Activated naive CD4-positive, alpha-beta T cell treated with anti-CD3 and anti-CD28 coated beads, Interleukin-2, amount 50 U/mL, for 72 hours (primary cell): ENCODE measurements around the gene PTGER1. TPM values are rescaled to one million over a fixed set of nuclear protein-coding genes. Genes with fewer than 3 reads are reported as not detected.
A peak's percentile ranks its signal among the peaks of the same experiment; 100 is the strongest.

Experiments used
- ATAC-seq, 2 donors: fragments of 150-1000 bp; cut with Tn5 transposase; 2 replicates each; pipeline ENCODE4 v1.10.0; 2021; ENCODE audit warnings: mild to moderate bottlenecking in 2 of 2, moderate library complexity in 2 of 2
- DNase-seq, 2 donors: peaks; one replicate each; pipeline ENCODE4 v3.0.0; 2021 to 2022; ENCODE audit warnings: low spot score in 2 of 2
- H3K27ac Mint-ChIP-seq, 2 donors: one replicate each; pipeline ENCODE4 v1.8.0; 2022; ENCODE audit warnings: mild to moderate bottlenecking in 2 of 2, mixed read lengths in 2 of 2
- H3K36me3 Mint-ChIP-seq, 2 donors: one replicate each; pipeline ENCODE4 v1.8.0; 2022; ENCODE audit warnings: mixed read lengths in 2 of 2
- H3K9me3 Mint-ChIP-seq, 2 donors: one replicate each; pipeline ENCODE4 v1.8.0; 2022; ENCODE audit warnings: mixed read lengths in 2 of 2
- total RNA-seq, 2 donors: library from RNA; stranded (reverse); gene quantifications; one replicate each; pipeline ENCODE4 v1.2.3, GENCODE V29; 2022

Gene PTGER1
- total RNA-seq, 2 donors from 2014 or later = 0.20 to 0.97 TPM

GRCh38 chr19:14440049-14440448 is 35.1 kb downstream of the PTGER1 start:
- H3K27ac Mint-ChIP-seq = peak overlapping the region; percentile 93 to 97
- DNase-seq (peak; percentile 78 to 79), ATAC-seq (peak; percentile 95 to 98)
- H3K36me3 Mint-ChIP-seq = peaks cover 18 to 21% of the 10 kb centered on the region in 2 donors
- no peaks in the 10 kb centered on the region for H3K9me3 Mint-ChIP-seq

DNA sequence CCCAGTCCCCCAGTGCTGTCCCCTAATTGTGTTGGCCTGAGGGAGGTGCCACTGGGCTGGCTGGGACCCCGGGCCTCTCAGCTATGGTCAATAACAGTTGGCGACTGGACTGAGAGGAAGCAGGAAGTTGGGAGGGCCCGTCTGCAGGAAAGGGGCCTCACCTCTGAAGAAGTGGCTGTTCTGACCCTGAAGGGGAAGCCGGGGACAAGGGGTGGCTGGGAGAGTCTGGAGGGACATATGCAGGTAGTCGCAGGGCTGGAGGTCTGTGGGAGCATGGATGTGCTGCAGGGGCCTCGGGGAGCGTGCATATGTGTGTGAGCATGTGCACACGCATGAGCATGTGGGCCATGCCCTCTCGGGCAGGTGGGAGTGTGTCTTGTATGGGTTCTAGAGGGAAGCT is 36.1 kb downstream of the PTGER1 start:
- Mint-ChIP-seq H3K27ac (peak overlapping the region in 1 of 2 donors; percentile 93), H3K9me3 (no peaks in the 10 kb centered on the region), H3K36me3 (peaks cover 12 to 18% of the 10 kb centered on the region in 2 donors)
- DNase-seq = no peak
- ATAC-seq = no peak

- H3K27ac Mint-ChIP-seq = peak overlapping the region; percentile 39 to 44
- H3K9me3 Mint-ChIP-seq = no peaks in the 10 kb centered on the region
- ATAC-seq = no peak
Observed at GRCh38 chr19:14437578-14438140, 37.5 kb downstream of the PTGER1 start.

DNA sequence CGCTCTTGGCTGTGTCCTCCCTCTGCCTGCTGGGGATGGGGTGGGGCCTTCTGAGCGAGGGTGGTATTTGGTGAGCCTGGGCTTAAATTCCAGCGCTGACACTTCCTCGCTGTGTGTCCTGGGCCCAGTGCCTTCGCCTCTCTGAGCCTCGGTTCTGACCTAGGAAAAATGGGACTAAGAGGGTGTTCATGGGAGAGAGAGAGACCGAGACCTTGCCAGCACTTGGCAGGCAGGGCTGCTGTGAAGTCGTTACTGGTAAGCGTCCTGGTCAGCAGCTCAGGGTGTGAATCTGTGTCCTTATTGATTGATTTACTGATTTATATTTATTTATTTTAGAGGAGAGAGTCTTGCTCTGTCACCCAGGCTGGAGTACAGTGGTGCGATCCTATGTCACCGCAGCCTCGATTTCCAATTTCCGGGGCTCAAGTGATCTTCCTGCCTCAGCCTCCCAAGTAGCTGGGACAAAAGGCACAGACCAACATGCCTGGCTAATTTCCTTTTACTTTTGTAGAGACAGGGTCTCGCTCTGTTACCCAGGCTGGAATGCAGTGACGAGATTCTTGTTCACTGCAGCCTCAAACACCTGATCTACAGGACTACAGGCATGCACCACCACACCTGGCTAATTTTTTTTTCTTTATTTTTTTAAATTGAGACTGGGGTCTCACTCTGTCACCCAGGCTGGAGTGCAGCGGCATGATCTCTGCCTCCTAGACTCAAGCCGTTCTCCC is 39.7 kb downstream of the PTGER1 start:
- peak overlapping the region; percentile 26 to 82 for H3K27ac Mint-ChIP-seq

More at GRCh38 chr19:14437578-14438140, 37.5 kb downstream of the PTGER1 start:
- no peak for DNase-seq
- peaks cover 6 to 8% of the 10 kb centered on the region in 2 donors for H3K36me3 Mint-ChIP-seq

DNA sequence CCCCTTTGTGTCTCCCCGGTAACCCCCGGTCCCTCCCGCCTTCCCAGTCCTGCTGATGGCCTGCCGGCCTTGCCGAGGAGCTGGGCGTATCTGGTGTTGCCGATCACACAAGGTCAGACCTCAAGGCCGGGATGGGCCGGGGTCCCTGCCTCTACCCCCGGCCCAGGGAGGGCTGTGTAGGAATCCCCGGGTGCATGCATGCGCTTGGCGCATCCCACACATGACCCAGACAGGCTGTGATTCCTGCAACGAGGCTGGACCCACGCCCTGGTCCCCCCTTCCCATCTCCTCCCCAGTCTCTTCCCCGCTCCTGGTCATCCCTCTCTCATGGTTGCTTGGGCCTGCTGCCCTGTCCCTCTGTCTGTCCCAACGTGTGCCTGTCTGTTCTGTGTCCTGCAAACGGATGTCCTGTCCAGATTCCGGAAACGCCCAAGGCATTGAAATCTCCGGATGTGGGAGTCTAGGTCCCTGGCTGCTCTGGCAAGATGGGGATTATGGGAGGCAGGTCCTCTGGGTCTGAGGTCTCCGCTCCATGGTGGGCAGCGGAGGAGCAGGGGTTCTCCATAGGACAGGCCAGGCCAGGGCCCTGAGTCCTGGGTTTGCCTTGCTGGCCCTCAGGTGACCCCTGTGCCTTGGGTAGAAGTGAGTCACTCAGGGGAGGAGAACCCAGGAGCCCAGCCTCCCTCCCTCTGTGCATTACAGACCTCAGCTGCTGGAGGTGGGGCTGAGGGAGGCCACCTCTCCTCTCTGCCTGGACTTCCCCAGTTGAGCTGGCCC is 40.4 kb downstream of the PTGER1 start:
- DNase-seq (peak in 1 of 2 donors; percentile 72), ATAC-seq (peak; percentile 47 to 86)

More for the DNA sequence above, 39.7 kb downstream of the PTGER1 start:
- ATAC-seq (no peak), DNase-seq (no peak)
- Mint-ChIP-seq H3K36me3 (peaks cover 5% of the 10 kb centered on the region in 2 donors), H3K9me3 (no peaks in the 10 kb centered on the region)

DNA sequence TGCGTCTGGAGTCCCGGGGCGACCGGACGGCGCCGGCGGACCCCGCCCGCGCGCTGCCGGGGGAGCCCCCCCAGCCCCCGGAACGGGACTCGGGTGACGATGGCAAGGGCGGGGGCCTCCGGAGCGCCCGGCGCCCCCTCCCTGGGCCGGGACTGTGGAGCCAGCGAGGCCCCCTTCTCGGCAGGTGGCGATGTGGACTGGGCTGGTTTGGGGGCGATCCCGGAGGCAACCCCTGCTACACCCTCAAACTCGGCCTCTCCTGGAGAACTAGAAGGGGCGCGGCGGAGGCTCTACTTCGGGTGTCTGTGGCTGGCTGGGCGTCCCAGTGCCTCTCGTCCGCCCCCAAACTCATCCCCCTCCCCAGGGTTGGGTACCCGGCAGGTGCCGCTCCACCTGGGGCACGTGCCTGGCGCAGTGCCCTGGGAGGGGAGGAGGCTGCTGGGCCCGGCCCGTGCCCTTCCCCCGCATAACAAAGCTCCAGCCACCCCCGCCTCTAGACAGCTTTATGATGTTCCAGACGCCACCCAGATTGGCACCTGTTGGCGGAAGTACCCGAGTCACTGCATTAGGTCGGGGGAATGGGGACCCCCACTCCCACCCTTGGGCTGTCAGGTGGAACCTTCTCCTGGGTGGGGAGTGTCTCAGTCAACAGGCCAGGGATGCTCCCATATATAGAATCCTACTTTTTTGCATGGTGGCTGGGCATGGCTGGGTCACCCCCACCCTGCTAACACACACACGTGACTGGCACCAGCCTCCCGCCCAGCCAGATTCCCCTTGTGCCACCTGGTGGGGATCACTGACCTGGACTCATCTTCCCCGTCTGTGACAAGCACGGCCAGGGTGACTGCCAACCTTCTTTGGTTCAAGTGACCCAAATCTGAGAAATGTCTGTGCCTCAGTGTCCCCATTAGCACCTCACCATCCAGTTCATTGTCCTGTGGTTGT is 41.3 kb downstream of the PTGER1 start:
- Mint-ChIP-seq H3K9me3 (no peaks in the 10 kb centered on the region), H3K36me3 (no peaks in the 10 kb centered on the region), H3K27ac (peak overlapping the region; percentile 82 to 91)
- peak; percentile 34 to 35 for ATAC-seq
- peak in 1 of 2 donors; percentile 32 for DNase-seq

More for the DNA sequence above, 40.4 kb downstream of the PTGER1 start:
- no peaks in the 10 kb centered on the region for H3K9me3 Mint-ChIP-seq
- H3K27ac Mint-ChIP-seq = peak overlapping the region; percentile 82 to 91
- no peaks in the 10 kb centered on the region for H3K36me3 Mint-ChIP-seq

GRCh38 chr19:14432791-14433553 is 42.2 kb downstream of the PTGER1 start, which contains the start of gene PKN1:
PKN1 (plus strand) TSS chr19:14433306; CDS start chr19:14433522, 216 bp downstream.
- peak in 1 of 2 donors; percentile 70 for DNase-seq
- Mint-ChIP-seq H3K27ac (peak within 1 kb of the TSS; percentile 82 to 95), H3K36me3 (no peaks in the 10 kb centered on the region), H3K9me3 (no peaks in the 10 kb centered on the region)
- ATAC-seq = peak; percentile 39 to 66

- H3K27ac Mint-ChIP-seq = peak overlapping the region in 1 of 2 donors; percentile 36
Observed at GRCh38 chr19:14430712-14431111, 44.4 kb downstream of the PTGER1 start.

GRCh38 chr19:14428882-14429416 is 46.2 kb downstream of the PTGER1 start:
- Mint-ChIP-seq H3K27ac (no peak overlapping the region), H3K36me3 (no peaks in the 10 kb centered on the region), H3K9me3 (no peaks in the 10 kb centered on the region)
- ATAC-seq (no peak), DNase-seq (no peak)

More at GRCh38 chr19:14430712-14431111, 44.4 kb downstream of the PTGER1 start:
- H3K36me3 Mint-ChIP-seq = no peaks in the 10 kb centered on the region
- no peaks in the 10 kb centered on the region for H3K9me3 Mint-ChIP-seq
- DNase-seq (no peak), ATAC-seq (no peak)

DNA sequence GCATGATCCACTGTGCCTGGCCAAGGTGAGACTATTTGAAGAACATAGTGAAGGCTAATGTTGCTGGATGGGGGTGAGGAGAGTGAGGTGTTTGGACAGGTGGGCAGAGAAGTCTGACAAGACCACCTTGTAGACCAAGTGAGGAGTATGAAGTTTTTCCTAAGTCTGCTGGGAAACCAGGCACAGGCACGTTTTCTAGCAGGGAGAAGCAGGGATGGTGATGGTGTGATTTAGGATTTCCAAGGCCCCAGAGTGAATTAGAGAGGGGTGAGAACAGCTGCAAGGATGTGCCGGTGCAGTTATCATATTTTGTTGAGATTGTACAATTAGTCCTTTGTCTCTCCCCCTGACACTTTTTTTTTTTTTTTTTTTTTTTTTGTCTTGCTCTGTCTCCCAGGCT is 47.7 kb downstream of the PTGER1 start:
- no peaks in the 10 kb centered on the region for H3K36me3 Mint-ChIP-seq
- DNase-seq (no peak), ATAC-seq (no peak)
- H3K27ac Mint-ChIP-seq = no peak overlapping the region
- H3K9me3 Mint-ChIP-seq = no peaks in the 10 kb centered on the region

- no peak for ATAC-seq
Observed at GRCh38 chr19:14425696-14426138, 49.4 kb downstream of the PTGER1 start.

More at GRCh38 chr19:14425696-14426138, 49.4 kb downstream of the PTGER1 start:
- Mint-ChIP-seq H3K9me3 (no peaks in the 10 kb centered on the region), H3K27ac (no peak overlapping the region), H3K36me3 (no peaks in the 10 kb centered on the region)
- DNase-seq = no peak

Other genes starting within 250 kb of the PTGER1 start
- 100 to 1,000 TPM; 222 to 256 TPM for gene ADGRE5, start 93.9 kb downstream of the PTGER1 start, total RNA-seq
- 100 to 1,000 TPM; 208 to 217 TPM for gene DDX39A, start 56.0 kb downstream of the PTGER1 start, total RNA-seq
- gene PKN1, start 42.0 kb downstream of the PTGER1 start, total RNA-seq = 100 to 1,000 TPM; 105 to 192 TPM
- 10 to 100 TPM; 24.8 to 33.3 TPM for gene GIPC1, start 20.8 kb upstream of the PTGER1 start, total RNA-seq
- gene DNAJB1, start 43.0 kb upstream of the PTGER1 start, total RNA-seq = 100 to 1,000 TPM in 1 of 2 donors, 10 to 100 TPM in 1; 59.5 to 124 TPM
- 100 to 1,000 TPM; 116 to 118 TPM for gene TECR, start 54.2 kb upstream of the PTGER1 start, total RNA-seq
- gene NDUFB7, start 96.7 kb upstream of the PTGER1 start, total RNA-seq = 100 to 1,000 TPM; 111 to 129 TPM
- under 1 TPM; 0.16 to 0.43 TPM for gene CLEC17A, start 107.7 kb upstream of the PTGER1 start, total RNA-seq
- not detected for gene ADGRE3, start 199.5 kb upstream of the PTGER1 start, total RNA-seq
- gene ZNF333, start 214.7 kb upstream of the PTGER1 start, total RNA-seq = 10 to 100 TPM; 12.1 to 49.7 TPM